Stimulated activated CD8-positive, alpha-beta memory T cell treated with anti-CD3 and anti-CD28 coated beads, Interleukin-12 subunit alpha, Interleukin-12 subunit beta, amount 100 ng/mL, for 1 hour (primary cell): ENCODE data around the gene USP13.

Experiments used
- DNase-seq: peaks from one replicate; pipeline ENCODE4 v3.0.0-alpha.2; 2020; ENCODE audit warnings: low read depth

Gene USP13

GRCh38 chr3:179801856-179802255 is 149.0 kb downstream of the USP13 start:
- DNase-seq = no peak

GRCh38 chr3:179806177-179806576 is 153.3 kb downstream of the USP13 start:
- DNase-seq = no peak

GRCh38 chr3:179807588-179807987 is 154.7 kb downstream of the USP13 start:
- no peak for DNase-seq

GRCh38 chr3:179809639-179810038 is 156.8 kb downstream of the USP13 start:
- no peak for DNase-seq

- no peak for DNase-seq
Measured at GRCh38 chr3:179811321-179812095, 158.7 kb downstream of the USP13 start.

GRCh38 chr3:179812096-179812382 is 159.2 kb downstream of the USP13 start:
- no peak for DNase-seq

- DNase-seq = no peak
Measured at GRCh38 chr3:179819379-179819778, 166.5 kb downstream of the USP13 start.

- DNase-seq = no peak
Measured at GRCh38 chr3:179822296-179822695, 169.5 kb downstream of the USP13 start.

GRCh38 chr3:179825527-179826246 is 172.8 kb downstream of the USP13 start:
- DNase-seq = no peak

GRCh38 chr3:179826247-179826637 is 173.4 kb downstream of the USP13 start:
- DNase-seq = no peak

- DNase-seq = no peak
Measured at GRCh38 chr3:179828738-179829137, 175.9 kb downstream of the USP13 start.

- DNase-seq = no peak
Measured at GRCh38 chr3:179829401-179829800, 176.6 kb downstream of the USP13 start.

GRCh38 chr3:179832333-179832854 is 179.6 kb downstream of the USP13 start:
- DNase-seq = no peak

GRCh38 chr3:179833294-179833693 is 180.5 kb downstream of the USP13 start:
- DNase-seq = no peak

- no peak for DNase-seq
Measured at GRCh38 chr3:179837374-179837773, 184.5 kb downstream of the USP13 start.
